Peyer's patch (tissue), 4 donors: ENCODE data around the gene HDGFL2. TPM values are rescaled to one million over a fixed set of nuclear protein-coding genes. Genes with fewer than 3 reads are reported as not detected.

Experiments used
- DNase-seq, 3 donors: peaks; one replicate each; pipeline ENCODE4 v3.0.0-alpha.2; 2017 to 2019
- H3K27ac ChIP-seq, 4 donors: fragments of 200-600 bp; sonication (generic); one replicate each; pipeline ENCODE4 v1.5.1; 2016 to 2019
- H3K27me3 ChIP-seq, 2 donors: fragments of 200-600 bp; sonication (generic); one replicate each; pipeline ENCODE4 v1.5.1; 2019
- H3K36me3 ChIP-seq, 3 donors: fragments of 200-600 bp; sonication (generic); one replicate each; pipeline ENCODE4 v1.5.1; 2016 to 2019
- H3K4me1 ChIP-seq, 4 donors: fragments of 200-600 bp; sonication (generic); one replicate each; pipeline ENCODE4 v1.5.1; 2016 to 2019
- H3K4me3 ChIP-seq, 4 donors: fragments of 200-600 bp; sonication (generic); 1 replicate in 3 of 4; 2 replicates in 1 of 4; pipeline ENCODE4 v1.5.1; 2016 to 2019; ENCODE audit warnings: mild to moderate bottlenecking in 1 of 4
- H3K9me3 ChIP-seq, 4 donors: fragments of 200-600 bp; sonication (generic); one replicate each; pipeline ENCODE4 v1.5.1; 2016 to 2019; ENCODE audit warnings: mild to moderate bottlenecking in 1 of 4
- POLR2A ChIP-seq, 2 donors: fragments of 450-650 bp; IDR thresholded peaks; one replicate each; pipeline ENCODE4 v1.5.1; 2017; ENCODE audit warnings: antibody characterized with exemption in 2 of 2, mild to moderate bottlenecking in 2 of 2, moderate library complexity in 2 of 2
- total RNA-seq, 4 donors: library from RNA; depleted of rRNA; stranded (reverse); fragments of >200 nt; gene quantifications; one replicate each; pipeline ENCODE4 v1.1.0, GENCODE V29; 2016
- TF ChIP-seq, protein P1 (sequence below), 6 experiments: fragments of 450-650 bp in 4 of 6; fragments of 200-600 bp in 2 of 6; sonication (generic) in 1 of 6; IDR thresholded peaks; one replicate each; pipeline ENCODE4 v1.5.1; 2017 to 2019; ENCODE audit warnings: antibody characterized with exemption in 6 of 6, mild to moderate bottlenecking in 3 of 6, moderate library complexity in 1 of 6

The HDGFL2 gene
- total RNA-seq, 4 donors from 2014 or later, result 20.5 to 73.4 (median 28.6) TPM

DNA sequence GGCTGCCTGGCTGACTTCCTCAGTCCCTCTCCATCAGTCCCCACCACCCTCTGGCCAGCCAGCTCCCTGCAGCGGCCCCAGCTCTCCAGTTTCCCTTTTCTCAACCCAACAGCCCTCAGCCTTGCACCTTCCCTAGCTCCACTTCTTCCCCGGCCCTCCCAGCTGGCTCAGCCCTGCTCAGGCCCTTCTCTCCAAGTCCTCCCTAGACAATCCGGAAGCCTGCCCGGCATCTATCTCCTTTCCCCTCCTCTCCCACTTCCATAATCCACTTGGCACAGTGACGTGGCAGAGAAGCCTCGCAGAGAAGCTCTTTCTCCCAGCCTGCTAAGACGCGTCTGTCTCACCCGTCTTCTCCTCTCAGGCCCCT, 15.6 kb upstream of the HDGFL2 start:
- TF ChIP-seq POLR2A (IDR thresholded peaks at IDR 0.05), result no peak
- TF ChIP-seq, protein P1, sequence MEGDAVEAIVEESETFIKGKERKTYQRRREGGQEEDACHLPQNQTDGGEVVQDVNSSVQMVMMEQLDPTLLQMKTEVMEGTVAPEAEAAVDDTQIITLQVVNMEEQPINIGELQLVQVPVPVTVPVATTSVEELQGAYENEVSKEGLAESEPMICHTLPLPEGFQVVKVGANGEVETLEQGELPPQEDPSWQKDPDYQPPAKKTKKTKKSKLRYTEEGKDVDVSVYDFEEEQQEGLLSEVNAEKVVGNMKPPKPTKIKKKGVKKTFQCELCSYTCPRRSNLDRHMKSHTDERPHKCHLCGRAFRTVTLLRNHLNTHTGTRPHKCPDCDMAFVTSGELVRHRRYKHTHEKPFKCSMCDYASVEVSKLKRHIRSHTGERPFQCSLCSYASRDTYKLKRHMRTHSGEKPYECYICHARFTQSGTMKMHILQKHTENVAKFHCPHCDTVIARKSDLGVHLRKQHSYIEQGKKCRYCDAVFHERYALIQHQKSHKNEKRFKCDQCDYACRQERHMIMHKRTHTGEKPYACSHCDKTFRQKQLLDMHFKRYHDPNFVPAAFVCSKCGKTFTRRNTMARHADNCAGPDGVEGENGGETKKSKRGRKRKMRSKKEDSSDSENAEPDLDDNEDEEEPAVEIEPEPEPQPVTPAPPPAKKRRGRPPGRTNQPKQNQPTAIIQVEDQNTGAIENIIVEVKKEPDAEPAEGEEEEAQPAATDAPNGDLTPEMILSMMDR (IDR thresholded peaks at IDR 0.05), result no peak
- Histone ChIP-seq H3K4me3 (peak overlapping the region; percentile 70 to 89 (median 78)), H3K36me3 (peaks cover 0 to 30% (median 0%) of the 10 kb centered on the region in 3 donors), H3K27ac (peak overlapping the region; percentile 80 to 89 (median 86)), H3K27me3 (no peaks in the 10 kb centered on the region), H3K9me3 (no peaks in the 10 kb centered on the region), H3K4me1 (peaks cover 0 to 18% (median 8%) of the 10 kb centered on the region in 4 donors)
- no peak for DNase-seq

DNA sequence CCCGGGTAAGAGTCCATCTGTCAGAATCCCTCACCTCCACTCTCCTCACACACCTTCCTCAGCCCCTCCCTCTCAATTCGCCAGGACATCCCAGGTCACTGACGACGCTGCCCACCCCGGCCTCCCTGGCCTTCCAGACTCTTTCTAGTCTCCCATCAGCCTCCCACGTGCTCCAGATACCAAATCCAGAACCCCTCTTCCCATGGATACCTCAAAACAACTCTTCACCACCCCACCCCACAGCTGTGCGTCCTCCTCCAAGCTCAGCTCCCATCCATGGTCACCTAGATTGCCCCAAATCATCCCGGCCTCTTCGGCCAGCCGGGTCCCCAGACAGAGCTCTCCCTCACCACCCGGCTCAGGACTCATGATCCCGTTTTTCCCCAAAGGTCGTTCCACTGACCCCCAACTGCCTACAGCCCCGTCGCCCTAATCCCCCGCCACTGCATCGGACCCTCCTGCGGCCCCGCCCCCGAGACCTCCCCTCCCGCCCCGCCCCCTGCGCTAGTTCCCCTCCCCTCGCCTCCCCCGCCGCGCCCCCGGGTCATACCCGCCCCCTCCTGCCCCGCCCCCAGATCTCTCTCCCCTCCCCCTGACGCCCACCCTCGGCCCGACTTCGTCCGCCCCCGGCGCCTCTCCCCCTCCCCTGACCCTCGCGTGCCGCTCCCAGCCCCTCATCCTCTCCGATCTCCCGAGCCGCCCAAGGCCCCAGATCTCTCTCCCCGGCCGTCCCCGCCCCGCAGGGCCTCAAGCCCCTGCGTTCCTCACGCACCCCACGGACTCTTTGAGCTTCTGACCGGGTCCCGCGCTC, 15.0 kb upstream of the HDGFL2 start:
- peaks cover 0 to 24% (median 0%) of the 10 kb centered on the region in 3 donors for H3K36me3 ChIP-seq
- H3K4me3 ChIP-seq, result peak overlapping the region; percentile 70 to 89 (median 78)
- no peaks in the 10 kb centered on the region for H3K27me3 ChIP-seq
- no peaks in the 10 kb centered on the region for H3K9me3 ChIP-seq
- DNase-seq, result peak in 2 of 3 donors; percentile 58 to 65
- TF ChIP-seq, protein P1 (IDR thresholded peaks at IDR 0.05), result no peak
- TF ChIP-seq POLR2A (IDR thresholded peaks at IDR 0.05), result no peak
- peak overlapping the region; percentile 80 to 89 (median 86) for H3K27ac ChIP-seq
- H3K4me1 ChIP-seq, result peaks cover 0 to 18% (median 8%) of the 10 kb centered on the region in 4 donors

DNA sequence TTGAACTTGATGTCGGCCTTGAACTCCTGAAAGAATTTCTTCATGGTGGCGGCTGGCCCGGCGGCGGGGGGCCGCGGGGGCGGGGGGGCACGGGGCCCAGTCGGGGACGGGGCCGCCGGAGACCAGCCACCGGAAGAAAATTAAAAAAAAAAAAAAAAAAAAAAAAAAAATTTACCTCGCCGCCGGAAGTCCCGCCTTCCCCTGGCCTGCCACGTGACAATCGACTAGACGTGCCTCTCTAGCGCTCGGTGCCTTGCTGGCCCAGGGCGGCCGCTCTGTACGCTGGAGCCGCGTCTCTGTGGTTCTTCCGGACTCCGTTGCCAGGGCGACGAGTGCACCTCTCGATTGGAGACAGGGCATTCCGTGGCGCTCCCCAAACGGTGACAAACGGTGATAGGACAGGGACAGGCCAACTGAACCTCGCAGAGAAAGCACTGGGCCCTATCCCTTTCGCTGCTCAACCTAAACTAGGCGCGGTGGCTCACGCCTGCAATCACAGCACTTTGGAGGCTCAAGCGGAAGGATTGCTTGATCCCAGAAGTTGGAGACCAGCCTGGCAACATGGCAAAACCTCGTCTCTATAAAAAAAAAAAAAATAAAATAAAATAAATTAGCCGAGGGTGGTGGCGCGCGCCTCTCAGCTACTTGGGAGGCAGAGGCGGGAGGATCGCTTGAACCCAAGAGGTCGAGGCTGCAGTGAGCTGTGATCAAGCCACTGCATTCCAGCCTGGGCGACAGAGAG, 14.3 kb upstream of the HDGFL2 start, which contains the start of gene UBXN6:
Gene UBXN6, minus strand, starts transcription at position 141 of the 742 bp plus-strand sequence. Its CDS starts 97 bp downstream, at position 44.
- Histone ChIP-seq H3K36me3 (peaks cover 0 to 16% (median 0%) of the 10 kb centered on the region in 3 donors), H3K27ac (peak within 1 kb of the TSS; percentile 80 to 89 (median 86)), H3K4me1 (peaks cover 0 to 18% (median 8%) of the 10 kb centered on the region in 4 donors), H3K4me3 (peak within 1 kb of the TSS; percentile 70 to 89 (median 78)), H3K9me3 (no peaks in the 10 kb centered on the region), H3K27me3 (no peaks in the 10 kb centered on the region)
- TF ChIP-seq, protein P1 (IDR thresholded peaks at IDR 0.05), result peak in 4 of 6 experiments; percentile 27 to 49 (median 38)
- no peak for TF ChIP-seq POLR2A (IDR thresholded peaks at IDR 0.05)
- peak; percentile 97 to 99 (median 98) for DNase-seq

DNA sequence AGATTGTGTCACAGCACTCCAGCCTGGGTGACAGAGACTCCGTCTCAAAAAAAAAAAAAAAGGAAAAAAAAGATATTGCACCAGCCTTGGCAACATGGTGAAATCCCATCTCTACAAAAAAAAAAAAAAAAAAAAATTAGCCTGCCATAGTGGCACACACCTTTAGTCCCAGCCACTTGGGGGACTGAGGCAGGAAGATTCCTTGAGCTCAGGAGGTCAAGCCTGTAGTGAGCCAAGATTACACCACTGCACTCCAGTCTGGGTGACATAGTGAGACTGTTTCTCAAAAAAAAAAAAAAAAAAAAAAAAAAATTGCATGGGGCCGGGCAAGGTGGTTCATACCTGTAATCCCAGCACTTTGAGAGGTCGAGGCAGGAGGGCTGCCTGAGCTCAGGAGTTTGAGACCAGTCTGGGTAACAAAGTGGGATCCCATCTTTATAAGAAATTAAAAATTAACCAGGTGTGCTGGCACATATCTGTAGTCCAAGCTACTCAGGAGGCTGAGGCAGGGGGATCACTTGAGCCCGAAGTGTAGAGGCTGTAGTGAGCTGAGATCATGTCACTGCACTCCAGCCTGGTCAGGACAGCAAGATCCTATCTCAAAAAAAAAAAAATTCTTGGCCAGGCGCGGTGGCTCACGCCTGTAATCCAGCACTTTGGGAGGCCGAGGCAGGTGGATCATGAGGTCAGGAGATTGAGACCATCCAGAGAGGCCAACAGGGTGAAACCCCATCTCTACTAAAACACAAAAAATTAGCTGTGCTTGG, 7.1 kb upstream of the HDGFL2 start:
- TF ChIP-seq, protein P1 (IDR thresholded peaks at IDR 0.05), result no peak
- TF ChIP-seq POLR2A (IDR thresholded peaks at IDR 0.05), result no peak
- no peaks in the 10 kb centered on the region for H3K4me1 ChIP-seq
- no peaks in the 10 kb centered on the region for H3K36me3 ChIP-seq
- H3K9me3 ChIP-seq, result no peaks in the 10 kb centered on the region
- H3K4me3 ChIP-seq, result no peak overlapping the region
- H3K27ac ChIP-seq, result no peak overlapping the region
- DNase-seq, result no peak
- no peaks in the 10 kb centered on the region for H3K27me3 ChIP-seq

DNA sequence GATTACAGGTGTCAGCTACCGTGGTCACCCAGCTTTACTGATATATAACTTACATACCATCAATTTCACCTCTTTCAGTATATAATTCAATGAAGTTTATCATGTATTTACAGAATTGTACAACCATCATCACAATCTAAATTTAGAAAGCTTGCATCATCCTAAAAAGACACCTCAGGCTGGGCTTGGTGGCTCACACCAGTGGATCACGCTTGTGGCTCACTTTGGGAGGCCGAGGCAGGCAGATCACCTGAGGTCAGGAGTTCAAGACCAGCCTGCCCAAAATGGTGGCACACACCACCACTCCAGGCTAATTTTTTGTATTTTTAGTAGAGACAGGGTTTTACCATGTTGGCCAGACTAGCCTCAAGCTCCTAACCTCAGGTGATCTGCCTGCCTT, 4.3 kb upstream of the HDGFL2 start:
- Histone ChIP-seq H3K9me3 (no peaks in the 10 kb centered on the region), H3K27ac (no peak overlapping the region), H3K36me3 (no peaks in the 10 kb centered on the region), H3K27me3 (no peaks in the 10 kb centered on the region), H3K4me3 (no peak overlapping the region), H3K4me1 (peaks cover 0 to 4% (median 2%) of the 10 kb centered on the region in 4 donors)
- DNase-seq, result no peak
- TF ChIP-seq, protein P1 (IDR thresholded peaks at IDR 0.05), result no peak
- no peak for TF ChIP-seq POLR2A (IDR thresholded peaks at IDR 0.05)
